Upper lobe of left lung (tissue), 6 donors: Measurements from ENCODE around the gene APOA4. TPM values are rescaled to one million over a fixed set of nuclear protein-coding genes. Genes with fewer than 3 reads are reported as not detected.
"Not testable (repeated sequence)": the region's sequence is repeated elsewhere in the genome, so short reads cannot be mapped to it uniquely, and the experiment has no call there.

Experiments used
- ATAC-seq, 2 donors: fragments of 200-7000 bp; cut with Tn5 transposase; one replicate each; pipeline ENCODE4 v1.9.1; 2022; ENCODE audit warnings: mild to moderate bottlenecking in 2 of 2, moderate library complexity in 2 of 2; ENCODE audit not compliant: low FRiP score in 2 of 2
- DNase-seq, 2 donors: peaks; one replicate each; pipeline ENCODE4 v3.0.0-alpha.2; 2019 to 2020
- H3K27ac ChIP-seq, 4 donors: fragments of 200-600 bp; sonication (generic); one replicate each; pipeline ENCODE4 v1.5.1; 2016 to 2019
- H3K27me3 ChIP-seq, 4 donors: fragments of 200-600 bp; sonication (generic); one replicate each; pipeline ENCODE4 v1.5.1; 2017 to 2019
- H3K36me3 ChIP-seq, 4 donors: fragments of 200-600 bp; sonication (generic); one replicate each; pipeline ENCODE4 v1.5.1; 2016 to 2019
- H3K4me1 ChIP-seq, 4 donors: fragments of 200-600 bp; sonication (generic); one replicate each; pipeline ENCODE4 v1.5.1; 2018 to 2019
- H3K4me3 ChIP-seq, 4 donors: fragments of 200-600 bp; sonication (generic); one replicate each; pipeline ENCODE4 v1.5.1; 2017 to 2019; ENCODE audit warnings: mild to moderate bottlenecking in 2 of 4, moderate library complexity in 1 of 4
- H3K9me3 ChIP-seq, 4 donors: fragments of 200-600 bp; sonication (generic); one replicate each; pipeline ENCODE4 v1.5.1; 2018 to 2019
- CTCF ChIP-seq, 6 experiments: fragments of 450-650 bp in 4 of 6; fragments of 200-600 bp in 2 of 6; sonication (generic) in 2 of 6; IDR thresholded peaks; one replicate each; pipeline ENCODE4 v1.5.1; 2016 to 2019; ENCODE audit warnings: antibody characterized with exemption in 6 of 6
- EP300 ChIP-seq, 4 donors: sonication (generic); formaldehyde crosslinking; IDR thresholded peaks; one replicate each; pipeline ENCODE4 v1.5.1; 2017; ENCODE audit warnings: antibody characterized with exemption in 4 of 4, control low read depth in 2 of 4
- POLR2A ChIP-seq, 4 donors: fragments of 450-650 bp; IDR thresholded peaks; one replicate each; pipeline ENCODE4 v1.5.1; 2016 to 2017; ENCODE audit warnings: antibody characterized with exemption in 4 of 4, mild to moderate bottlenecking in 2 of 4
- POLR2AphosphoS5 ChIP-seq, 2 donors: sonication (generic); formaldehyde crosslinking; IDR thresholded peaks; one replicate each; pipeline ENCODE4 v1.5.1; 2017; ENCODE audit warnings: antibody characterized with exemption in 2 of 2
- WGBS, 2 donors: methylation state at CpG; one replicate each; pipeline ENCODE4 v1.1.5; 2017 to 2018; 5-methylcytosine and 5-hydroxymethylcytosine counted together
- total RNA-seq, 6 donors: library from RNA; depleted of rRNA in 4 of 6; stranded (reverse); fragments of >200 nt in 4 of 6; gene quantifications; one replicate each; pipeline versions ENCODE4 v1.1.0 to v1.2.1, GENCODE V29; 2016 to 2021
- donor health status: DM: no; HTN: no; CAD: no; lungs with moderate emphysema.
- donor health status: DM: no; HTN: yes; CAD: no; lungs with severe emphysema.

APOA4 gene
- total RNA-seq, 6 donors from 2014 or later: not detected

DNA sequence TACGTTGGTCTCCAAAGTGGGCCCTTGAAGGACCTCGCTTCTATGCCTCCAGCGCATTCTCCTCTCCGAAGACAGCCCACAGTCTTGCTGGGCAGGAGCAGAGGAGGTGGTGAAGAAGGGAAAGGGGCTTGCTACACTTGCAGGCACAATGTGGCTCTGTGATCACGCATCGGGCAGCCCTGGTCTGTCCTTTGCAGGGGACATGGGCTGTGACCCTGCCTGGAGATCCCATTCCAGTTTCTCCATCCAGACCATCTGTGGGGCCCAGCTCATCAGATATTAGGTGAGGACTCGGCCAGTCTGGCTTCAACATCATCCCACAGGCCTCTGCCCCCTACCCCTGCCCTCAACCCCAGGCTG, 13.5 kb upstream of the APOA4 start:
- no peak for DNase-seq
- 77 to 94% methylated on average over 7 of the region's 7 CpGs for WGBS, 2 donors
- no peaks in the 10 kb centered on the region for H3K9me3 ChIP-seq
- TF ChIP-seq POLR2AphosphoS5 (IDR thresholded peaks at IDR 0.05): no peak
- TF ChIP-seq POLR2A (IDR thresholded peaks at IDR 0.05): no peak
- no peak for TF ChIP-seq CTCF (IDR thresholded peaks at IDR 0.05)
- TF ChIP-seq EP300 (IDR thresholded peaks at IDR 0.05): no peak
- H3K27me3 ChIP-seq: no peaks in the 10 kb centered on the region
- ATAC-seq: no peak
- H3K36me3 ChIP-seq: no peaks in the 10 kb centered on the region
- peak overlapping the region in 2 of 4 donors; percentile 41 to 46 for H3K4me3 ChIP-seq
- peak overlapping the region in 3 of 4 donors; percentile 87 to 94 (median 91) for H3K27ac ChIP-seq
- H3K4me1 ChIP-seq: peaks cover 26 to 41% (median 32%) of the 10 kb centered on the region in 4 donors

GRCh38 chr11:116835791-116836631, 12.9 kb upstream of the APOA4 start:
- TF ChIP-seq POLR2AphosphoS5 (IDR thresholded peaks at IDR 0.05) (peak in 1 of 2 donors; percentile 24), POLR2A (IDR thresholded peaks at IDR 0.05) (peak in 2 of 4 donors; percentile 12 to 27), CTCF (IDR thresholded peaks at IDR 0.05) (peak; percentile 49 to 88 (median 70)), EP300 (IDR thresholded peaks at IDR 0.05) (peak in 1 of 4 donors; percentile 25)
- DNase-seq (peak; percentile 89 to 97), ATAC-seq (peak; percentile 86 to 89)
- Histone ChIP-seq H3K27ac (peak overlapping the region; percentile 82 to 94 (median 89)), H3K36me3 (no peaks in the 10 kb centered on the region), H3K4me3 (peak overlapping the region; percentile 5 to 46 (median 39)), H3K9me3 (no peaks in the 10 kb centered on the region), H3K4me1 (peaks cover 26 to 41% (median 32%) of the 10 kb centered on the region in 4 donors), H3K27me3 (no peaks in the 10 kb centered on the region)
- 13 to 29% methylated on average over 16 to 46 of the region's 57 CpGs for WGBS, 2 donors

GRCh38 chr11:116835042-116835772, 12.1 kb upstream of the APOA4 start:
- DNase-seq: peak in 1 of 2 donors; percentile 86
- 29 to 44% methylated on average over 11 to 27 of the region's 28 CpGs for WGBS, 2 donors

DNA sequence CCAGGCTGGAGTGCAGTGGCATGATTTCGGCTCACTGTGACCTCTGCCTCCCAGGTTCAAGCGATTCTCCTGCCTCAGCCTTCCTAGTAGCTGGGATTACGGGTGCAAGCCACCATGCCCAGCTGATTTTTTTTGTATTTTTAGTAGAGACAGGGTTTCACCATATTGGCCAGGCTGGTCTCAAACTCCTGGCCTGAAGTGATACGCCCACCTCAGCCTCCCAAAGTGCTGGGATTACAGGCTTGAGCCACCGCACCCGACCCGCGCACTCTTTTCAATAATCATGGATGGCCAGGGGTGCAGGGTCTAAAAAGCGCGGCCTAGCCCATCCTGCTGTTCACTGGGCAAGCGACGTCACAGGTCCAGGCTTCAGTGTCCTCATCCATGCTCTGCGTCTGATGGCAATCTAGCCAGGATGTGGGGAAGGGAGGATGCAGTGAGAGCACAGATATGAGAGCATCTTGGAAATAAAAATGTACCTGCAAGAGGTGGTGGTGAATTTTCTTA, 11.5 kb upstream of the APOA4 start:
- H3K4me3 ChIP-seq, H3K36me3 ChIP-seq, H3K27me3 ChIP-seq, H3K9me3 ChIP-seq, ATAC-seq, DNase-seq: not testable (repeated sequence)
- H3K4me1 ChIP-seq: peaks cover 26 to 41% (median 33%) of the 10 kb centered on the region in 4 donors
- H3K27ac ChIP-seq: peak overlapping the region; percentile 82 to 94 (median 89)
- 74 to 82% methylated on average over 12 to 13 of the region's 13 CpGs for WGBS, 2 donors

More at GRCh38 chr11:116835042-116835772, 12.1 kb upstream of the APOA4 start:
- TF ChIP-seq CTCF (IDR thresholded peaks at IDR 0.05): no peak
- TF ChIP-seq POLR2AphosphoS5 (IDR thresholded peaks at IDR 0.05): no peak
- Histone ChIP-seq H3K27me3 (no peaks in the 10 kb centered on the region), H3K36me3 (no peaks in the 10 kb centered on the region), H3K27ac (peak overlapping the region; percentile 82 to 94 (median 89)), H3K4me1 (peaks cover 26 to 41% (median 32%) of the 10 kb centered on the region in 4 donors), H3K9me3 (no peaks in the 10 kb centered on the region), H3K4me3 (peak overlapping the region in 3 of 4 donors; percentile 37 to 46 (median 41))
- peak; percentile 49 to 69 for ATAC-seq
